Measurements from ENCODE around the gene CUL3. TPM values are rescaled to one million over a fixed set of nuclear protein-coding genes. Genes with fewer than 3 reads are reported as not detected.
"Not testable (repeated sequence)": the region's sequence is repeated elsewhere in the genome, so short reads cannot be mapped to it uniquely, and the experiment has no call there.

The CUL3 gene
- total RNA-seq, result 84.4 and 139 TPM in 2 replicates

DNA sequence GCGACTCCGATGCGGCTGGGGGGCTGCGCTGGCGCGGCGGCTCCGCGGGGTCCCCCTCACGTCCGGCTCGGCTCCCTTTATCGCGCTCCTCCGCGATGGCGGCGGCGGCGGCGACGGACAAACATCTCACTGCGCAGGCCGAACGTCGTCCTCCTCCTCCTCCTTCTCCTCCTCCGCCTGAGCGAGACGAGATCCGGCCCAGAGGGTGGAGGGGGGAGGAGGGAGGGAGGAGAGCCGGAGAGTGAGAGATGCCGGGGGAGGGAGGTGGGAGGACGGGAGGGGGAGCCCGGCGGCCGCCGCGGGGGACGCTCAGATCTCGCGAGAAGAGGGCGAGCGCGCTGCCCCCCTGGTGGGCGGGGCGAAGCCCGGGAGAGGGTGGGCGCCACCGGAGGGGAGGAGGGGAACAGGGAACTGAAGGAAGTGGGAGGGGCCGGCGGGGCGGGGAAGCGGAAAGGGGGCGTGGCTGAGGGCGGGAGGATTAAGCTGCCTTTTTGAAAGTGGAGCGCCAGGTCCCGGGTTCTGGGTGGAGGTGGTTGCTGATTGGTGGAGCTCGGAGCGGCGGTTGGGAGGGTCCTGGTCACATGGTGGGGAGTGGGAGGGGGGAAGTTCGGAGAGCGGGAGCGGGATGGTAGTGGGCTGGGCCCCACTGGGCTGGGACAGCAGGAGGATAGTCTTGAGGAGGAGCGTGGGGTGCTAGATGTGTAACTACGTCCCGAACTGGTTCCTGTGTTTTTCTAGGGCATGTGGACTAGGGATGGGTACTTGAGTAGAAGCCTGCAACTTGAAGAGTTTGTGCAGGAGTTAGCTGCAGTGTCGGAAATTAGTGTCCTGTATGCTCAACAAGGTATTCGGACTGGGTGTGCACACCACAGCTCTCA is at the start of gene CUL3:
Gene CUL3 (minus strand): TSS at position 153 of the 878 bp plus-strand sequence. CDS start 354 bp downstream, outside the sequence.
- DNase-seq (ENCODE audit: low read depth), result peak; percentile 89

DNA sequence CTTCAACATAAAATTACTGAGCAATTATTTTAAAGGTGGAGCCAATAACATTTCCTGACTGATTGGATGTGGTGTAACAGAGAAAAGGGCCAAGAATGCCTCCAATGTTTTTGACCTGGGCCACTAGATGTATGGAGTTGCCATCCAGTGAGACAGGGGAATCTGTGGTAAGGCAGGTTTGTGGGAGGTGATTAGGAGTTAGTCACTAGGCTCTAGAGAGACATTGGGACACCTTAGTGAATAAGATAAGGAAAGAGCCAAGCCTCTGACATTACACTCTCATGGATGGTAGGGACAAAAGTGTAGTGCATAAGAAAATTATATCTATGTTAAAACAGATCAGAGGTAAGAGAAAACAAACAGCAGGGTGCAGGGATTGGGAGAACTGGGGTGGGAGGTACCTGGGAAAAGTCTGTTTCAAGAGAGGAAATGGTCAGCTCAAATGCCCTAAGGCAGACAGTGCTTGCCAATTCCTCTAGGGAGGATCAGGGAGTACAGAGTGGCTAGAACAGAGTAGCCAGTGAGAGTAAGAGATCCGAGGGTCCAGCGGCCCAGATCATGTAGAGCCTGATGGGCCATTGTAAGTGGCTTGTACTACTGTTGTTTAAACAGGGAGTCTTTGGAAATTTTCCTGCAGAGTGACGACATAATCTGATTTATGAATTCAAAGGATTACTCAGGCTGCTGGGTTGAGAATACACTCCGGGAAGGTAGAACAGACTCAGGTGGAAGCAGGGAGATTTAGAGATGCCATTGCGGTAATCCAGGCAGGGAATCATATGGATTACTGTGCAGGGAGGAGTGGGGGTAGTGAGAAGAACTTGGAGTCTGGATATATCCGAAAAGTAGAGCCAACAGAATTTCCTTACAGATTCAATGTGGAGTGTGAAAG is 45.7 kb upstream of the CUL3 start:
- DNase-seq (ENCODE audit: low read depth), result no peak

DNA sequence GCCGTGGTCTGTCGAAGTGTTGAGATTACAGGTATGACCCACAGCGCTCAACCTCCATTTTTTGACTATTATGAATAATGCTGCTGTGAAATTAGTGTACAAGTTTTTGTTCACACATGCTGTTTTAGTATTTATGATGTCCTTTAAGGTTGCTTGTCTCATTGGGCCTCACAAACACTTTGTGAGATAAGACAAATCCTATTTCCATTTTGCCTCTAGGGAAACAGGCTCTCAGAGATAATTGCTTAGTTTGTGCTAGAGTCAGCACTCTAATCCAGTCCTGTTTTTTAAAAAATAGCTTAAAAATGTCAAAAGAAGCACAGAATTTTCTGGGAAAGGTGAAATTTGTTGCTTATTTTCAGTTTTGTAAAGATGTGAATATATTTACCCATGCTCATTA is 43.3 kb upstream of the CUL3 start:
- no peak for DNase-seq (ENCODE audit: low read depth)

DNA sequence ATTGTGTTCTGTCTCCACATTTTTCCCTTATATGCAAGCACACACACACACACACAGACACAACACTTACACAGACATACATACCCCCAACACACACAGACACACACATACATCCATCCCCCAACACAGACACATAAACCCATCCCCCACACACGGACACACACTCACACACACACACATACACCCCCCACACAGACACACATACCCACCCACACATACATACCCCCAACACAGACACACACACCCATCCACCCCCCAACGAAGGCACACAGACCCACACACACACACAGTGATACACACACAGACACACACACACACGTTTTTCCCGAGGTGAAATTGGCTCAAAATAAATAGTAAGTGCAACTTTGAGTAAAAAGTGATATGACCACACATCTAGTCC is 41.6 kb upstream of the CUL3 start:
- DNase-seq (ENCODE audit: low read depth), result no peak

DNA sequence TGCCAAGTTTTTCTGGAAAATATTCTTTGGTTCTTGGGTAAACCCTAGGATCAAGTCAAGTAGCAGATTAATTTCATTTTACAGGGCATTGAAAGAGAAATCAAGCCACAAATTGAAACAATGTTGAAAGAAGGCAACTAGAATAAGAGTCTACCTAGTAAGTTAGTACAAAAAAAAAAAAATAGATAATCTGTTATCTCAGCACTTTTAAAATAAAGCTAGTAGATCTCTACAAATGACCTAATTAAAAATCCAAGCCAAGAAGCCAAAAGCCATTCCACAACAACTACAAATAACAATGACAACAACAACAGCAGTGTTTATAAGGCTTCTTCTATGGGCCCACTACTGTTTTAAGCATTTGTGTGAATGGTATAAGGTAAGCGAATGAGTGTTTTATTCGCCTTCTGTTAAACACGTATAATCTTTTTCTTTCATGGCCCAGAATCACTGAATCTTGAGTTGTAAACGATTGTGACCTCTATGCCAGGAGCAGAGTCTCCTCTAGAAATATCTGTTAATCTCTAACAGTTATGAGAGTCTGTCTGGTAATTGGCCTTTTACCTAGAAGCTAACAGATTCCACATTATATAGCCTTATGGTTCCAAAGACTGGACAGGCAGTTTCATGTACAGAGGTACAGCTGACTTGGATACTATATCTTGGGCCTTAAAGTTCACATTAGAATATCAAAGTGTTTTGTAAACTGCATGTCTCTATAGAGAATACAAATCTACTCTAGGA is 28.6 kb upstream of the CUL3 start:
- DNase-seq (ENCODE audit: low read depth), result no peak

DNA sequence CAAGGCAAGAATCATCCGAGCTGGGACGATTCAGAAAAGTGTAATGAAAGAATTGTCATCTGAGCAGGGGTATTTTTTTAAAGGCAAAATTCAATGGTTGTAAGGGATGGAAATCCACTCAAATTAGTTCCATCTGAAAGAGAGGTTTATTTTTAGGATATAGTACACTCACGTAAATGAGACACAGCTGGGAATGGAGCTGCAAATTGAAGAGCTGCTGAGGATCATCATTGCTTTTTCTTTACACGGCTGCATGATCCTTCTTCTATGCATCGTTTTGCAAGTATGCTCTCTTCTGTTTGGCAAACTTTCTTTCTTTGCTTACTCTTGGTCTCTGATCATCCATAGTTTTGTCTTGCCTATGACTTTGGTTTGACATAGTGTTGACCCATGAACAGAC is 27.4 kb upstream of the CUL3 start:
- no peak for DNase-seq (ENCODE audit: low read depth)

DNA sequence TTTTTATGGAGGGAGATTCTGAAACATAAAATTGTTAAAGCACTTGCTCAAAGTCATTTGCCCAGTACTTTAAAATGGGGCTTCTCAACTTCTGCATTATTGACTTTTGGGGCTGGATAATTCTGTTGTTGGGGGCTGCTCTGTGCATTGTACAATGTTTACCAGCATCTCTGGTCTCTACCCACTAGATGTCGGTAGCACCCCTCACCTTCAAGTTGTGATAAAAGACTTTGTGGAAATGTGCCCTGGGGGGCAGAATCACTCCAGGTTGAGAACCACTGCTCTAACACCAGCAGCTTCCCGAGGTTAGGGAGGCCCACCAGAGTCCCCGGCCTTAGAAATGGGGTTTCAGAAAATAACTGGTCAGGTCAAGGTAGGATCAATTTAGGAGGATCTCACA is 26.8 kb upstream of the CUL3 start:
- no peak for DNase-seq (ENCODE audit: low read depth)

DNA sequence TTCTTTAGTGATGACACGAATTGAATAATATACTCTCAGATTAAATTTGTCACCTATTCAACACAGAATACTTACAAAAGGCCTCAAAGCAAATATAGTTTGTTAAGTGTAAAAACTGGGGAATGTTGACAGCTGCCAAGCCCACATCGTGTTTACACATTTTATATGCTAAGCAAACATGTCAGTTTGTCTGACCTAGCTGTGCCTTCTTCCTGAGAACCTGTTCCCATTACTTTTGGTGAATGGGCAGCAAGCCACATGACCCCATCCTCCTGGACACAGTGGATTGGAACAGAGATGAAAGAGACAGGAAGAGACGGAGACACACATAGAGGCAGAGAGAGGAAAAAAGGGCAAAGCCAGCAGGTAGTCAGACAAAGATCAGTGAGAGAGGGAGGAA is 22.9 kb upstream of the CUL3 start:
- no peak for DNase-seq (ENCODE audit: low read depth)

DNA sequence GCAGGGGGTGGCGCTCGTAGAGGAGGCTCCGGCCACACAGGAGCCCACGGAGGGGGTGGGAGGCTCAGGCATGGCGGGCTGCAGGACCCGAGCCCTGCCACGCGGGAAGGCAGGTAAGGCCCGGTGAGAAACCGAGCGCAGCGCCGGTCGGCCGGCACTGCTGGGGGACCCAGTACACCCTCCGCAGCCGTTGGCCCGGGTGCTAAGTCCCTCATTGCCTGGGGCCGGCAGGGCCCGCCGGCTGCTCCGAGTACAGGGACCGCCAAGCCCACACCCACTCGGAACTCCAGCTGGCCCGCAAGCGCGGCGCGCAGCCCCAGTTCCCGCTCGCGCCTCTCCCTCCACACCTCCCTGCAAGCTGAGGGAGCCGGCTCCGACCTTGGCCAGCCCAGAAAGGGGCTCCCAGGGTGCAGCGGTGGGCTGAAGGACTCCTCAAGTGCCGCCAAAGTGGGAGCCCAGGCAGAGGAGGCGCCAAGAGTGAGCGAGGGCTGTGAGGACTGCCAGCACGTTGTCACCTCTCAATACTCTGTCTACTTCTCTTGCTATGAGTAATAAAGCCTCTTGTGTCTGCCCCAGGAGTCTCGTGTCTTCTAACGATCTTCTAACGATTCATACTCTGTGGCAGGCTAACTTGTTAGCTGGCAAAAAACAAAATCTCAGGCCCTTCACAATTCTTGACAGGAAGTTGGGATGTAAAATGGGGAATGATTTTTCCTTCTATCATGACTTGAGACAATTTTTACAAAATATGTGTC is 18.8 kb upstream of the CUL3 start:
- DNase-seq (ENCODE audit: low read depth), result not testable (repeated sequence)

DNA sequence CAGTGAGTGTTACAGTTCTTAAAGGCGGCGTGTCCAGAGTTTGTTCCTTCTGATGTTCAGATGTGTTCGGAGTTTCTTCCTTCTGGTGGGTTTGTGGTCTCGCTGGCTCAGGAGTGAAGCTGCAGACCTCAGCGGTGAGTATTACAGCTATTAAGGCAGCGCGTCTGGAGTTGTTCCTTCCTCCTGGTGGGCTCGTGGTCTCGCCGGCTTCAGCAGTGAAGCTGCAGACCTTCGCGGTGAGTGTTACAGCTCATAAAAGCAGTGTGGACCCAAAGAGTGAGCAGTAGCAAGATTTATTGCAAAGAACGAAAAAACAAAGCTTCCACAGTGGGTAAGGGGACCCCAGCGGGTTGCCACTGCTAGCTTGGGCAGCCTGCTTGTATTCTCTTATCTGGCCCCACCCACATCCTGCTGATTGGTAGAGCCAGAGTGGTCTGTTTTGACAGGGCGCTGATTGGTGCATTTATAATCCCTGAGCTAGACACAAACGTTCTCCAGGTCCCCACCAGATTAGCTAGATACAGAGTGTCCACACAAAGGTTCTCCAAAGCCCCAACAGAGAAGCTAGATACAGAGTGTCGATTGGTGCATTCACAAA is 17.7 kb upstream of the CUL3 start:
- not testable (repeated sequence) for DNase-seq (ENCODE audit: low read depth)

DNA sequence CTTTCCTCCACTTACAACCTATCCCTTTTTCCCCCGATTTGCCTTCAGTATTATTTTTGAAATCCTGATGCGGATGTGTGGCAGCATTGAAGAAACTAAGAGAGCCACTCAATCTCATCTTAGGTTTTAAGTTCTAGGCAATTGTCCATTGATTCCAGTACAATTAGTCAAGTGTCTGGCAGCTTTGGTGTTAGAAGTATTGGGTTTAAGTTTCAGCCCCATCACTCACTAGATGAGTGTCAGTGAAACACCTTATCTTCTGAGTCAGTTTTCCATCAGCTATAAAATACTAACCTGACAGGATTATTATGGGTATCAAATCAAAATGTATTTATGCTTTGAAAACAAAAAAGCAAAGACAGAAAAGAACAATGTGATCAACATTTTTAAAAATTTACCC is 16.8 kb upstream of the CUL3 start:
- DNase-seq (ENCODE audit: low read depth), result no peak

DNA sequence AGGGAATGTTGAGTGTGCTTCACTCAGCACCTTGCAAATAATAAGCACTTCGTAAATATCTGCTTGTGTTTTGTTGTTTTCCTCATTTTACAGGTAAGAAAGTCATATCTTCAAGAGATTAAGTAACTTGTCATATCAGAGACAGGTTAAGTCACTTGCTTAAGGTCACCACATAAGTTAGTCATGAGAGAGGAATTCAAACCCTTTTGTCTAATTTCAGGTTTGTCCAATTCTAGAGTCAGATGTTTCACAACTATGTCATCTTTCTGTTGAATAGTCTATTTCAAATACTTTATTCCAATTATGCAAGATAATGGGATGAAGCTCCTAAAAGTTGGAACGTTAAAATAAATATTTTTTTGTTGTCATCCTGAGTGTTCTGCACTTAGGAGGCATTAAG is 13.5 kb upstream of the CUL3 start:
- no peak for DNase-seq (ENCODE audit: low read depth)

DNA sequence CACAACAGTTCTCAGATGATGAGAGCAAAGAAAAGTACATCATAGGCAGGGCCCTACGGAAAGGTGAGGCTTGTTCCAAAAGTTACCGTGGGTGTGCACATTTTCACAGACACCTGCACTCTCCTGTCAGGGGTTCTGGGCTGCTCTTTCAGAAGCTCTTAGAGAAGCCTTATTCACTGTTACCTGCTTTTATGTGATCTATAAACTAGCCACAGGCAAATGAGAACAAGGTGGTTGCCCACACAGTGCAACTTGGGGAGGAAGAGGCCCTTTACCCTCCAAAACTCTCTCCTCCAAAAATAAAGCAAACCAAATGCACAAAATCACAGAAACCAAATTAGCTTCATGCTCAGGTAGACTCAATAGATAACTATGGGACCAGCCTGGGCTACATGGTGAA is 11.1 kb upstream of the CUL3 start:
- DNase-seq (ENCODE audit: low read depth), result no peak

DNA sequence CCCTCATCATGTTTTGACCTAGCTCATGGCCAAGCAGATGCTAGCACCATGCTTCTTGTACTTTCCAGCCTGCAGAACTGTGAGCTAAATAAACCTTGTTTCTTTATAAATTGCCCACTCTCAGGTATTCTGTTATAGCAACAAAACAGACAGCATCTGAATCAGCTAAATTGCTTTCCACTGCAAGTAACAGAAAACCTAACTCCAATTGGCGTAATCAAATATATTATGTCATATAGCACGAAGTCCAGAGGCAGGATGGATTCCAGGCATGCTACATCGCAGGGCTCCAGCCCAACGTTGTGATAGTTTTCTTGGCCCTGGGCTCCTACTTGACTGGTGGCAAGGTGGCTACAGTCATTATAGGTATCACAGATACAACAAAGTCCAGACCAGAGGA is 10.4 kb upstream of the CUL3 start:
- no peak for DNase-seq (ENCODE audit: low read depth)

DNA sequence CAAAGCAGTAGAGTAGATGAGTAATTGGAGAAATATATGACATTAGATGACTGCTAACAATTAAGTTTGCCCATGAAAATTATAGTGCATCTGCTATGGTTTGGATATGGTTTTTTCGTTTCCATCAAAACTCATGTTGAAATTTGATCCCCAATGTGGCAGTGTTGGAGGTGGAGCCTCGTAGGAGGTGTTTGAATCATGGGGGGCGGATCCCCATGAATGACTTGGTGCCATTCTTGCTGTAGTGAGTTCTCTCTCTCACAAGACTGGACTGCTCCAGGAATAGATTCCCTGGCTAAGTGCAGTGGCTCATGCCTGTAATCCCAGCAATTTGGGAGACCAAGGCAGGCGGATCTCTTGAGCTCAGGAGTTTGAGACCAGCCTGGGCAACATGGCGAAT is 9.7 kb upstream of the CUL3 start:
- no peak for DNase-seq (ENCODE audit: low read depth)

DNA sequence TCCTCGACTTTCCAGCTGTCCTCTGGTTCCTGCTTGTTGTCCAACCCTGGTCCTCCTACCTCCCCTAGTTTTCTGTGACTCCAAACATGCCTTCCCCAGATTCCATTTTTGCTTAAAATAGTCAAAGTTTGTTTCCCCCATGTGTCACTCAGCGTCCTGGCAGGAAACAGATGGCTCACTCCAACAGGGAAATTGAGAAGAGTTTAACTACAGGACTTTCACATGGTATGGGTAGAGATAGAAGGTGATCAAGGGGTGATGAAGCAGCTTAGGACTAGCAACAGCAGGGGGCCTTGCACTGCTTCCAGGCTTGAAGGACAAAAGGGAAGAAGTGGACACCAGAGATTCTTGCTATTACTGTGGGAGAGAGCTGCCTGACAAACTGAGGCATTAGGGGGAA is 6.1 kb upstream of the CUL3 start:
- DNase-seq (ENCODE audit: low read depth), result no peak

DNA sequence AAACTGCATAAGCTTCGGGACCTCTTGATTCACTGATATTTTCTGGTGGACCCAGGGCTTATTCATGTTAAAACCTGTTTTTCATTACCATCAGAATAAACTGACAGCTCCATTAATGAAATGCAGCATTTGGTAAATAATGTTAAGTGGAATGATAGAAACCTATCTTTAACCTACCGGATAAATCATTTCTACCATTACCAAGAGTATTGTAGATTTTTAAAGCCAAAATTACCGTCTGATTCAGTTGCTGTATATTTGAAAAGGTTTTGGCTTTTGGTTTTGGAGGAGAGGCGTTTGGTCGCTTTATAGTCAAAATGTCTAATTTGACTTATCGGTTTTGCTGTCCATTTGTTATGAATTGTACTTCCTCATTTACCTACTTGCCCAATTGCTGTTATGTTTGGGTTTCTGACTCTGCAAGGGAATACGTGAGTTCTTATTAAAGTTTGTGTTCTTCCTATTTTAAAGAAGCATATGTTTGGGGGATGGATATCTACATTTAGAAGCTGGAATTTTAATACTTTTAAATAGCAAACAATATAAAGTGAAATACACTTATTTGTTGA is 1.0 kb upstream of the CUL3 start:
- DNase-seq (ENCODE audit: low read depth), result no peak

DNA sequence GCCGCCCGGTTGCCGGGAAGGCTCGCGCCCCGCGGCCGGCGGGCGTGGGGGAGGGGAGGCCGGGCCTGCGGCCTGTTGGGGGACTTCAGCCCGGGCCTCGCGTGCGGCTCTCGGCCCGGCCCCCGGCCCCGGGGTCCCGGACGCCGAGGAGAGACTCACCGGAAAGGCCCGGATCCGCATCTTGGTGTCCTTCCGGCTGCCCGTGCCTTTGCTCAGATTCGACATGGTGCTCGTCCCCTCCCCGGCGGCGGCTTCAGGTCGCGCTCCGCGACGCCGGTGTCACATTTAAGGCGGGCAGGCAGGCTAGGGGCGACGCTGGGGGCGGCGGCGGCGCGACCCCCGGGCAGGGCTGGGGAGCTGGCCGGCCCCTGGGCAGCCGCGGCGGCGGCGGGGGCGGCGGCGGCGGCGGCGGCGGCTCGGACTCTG is 365 bp downstream of the CUL3 start:
- no peak for DNase-seq (ENCODE audit: low read depth)

DNA sequence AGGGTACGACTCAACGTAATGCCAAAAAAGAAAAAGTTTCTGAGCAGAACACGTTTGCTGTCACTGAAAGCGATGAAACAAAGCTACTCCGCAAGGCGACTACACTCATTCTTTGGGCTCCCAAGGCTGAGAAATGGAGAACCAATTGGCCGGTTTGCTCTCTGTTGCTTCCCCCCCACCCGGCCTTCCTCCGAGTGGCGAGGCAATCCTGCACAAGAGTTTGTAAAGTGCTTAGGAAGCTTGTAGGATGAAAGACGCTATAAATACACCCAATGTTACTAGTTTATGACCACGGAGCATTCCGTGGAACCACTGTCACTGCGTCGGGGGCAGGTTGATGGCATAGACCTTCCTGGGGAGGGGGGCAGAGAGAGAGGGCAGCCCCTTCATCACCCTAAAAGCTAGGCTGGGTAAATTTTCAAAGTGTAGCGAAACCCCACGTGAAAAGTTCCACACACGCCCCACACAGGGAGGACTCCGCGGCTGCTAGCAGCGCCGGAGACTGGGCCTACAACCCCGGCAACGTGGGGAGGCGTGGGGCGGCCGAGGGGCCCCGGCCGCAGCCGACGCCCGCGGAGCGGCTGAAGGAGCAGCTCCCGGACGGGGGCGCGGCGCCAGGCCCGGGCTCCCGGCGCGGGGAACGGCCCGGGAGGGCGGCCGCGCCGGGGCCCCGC is 915 bp downstream of the CUL3 start:
- no peak for DNase-seq (ENCODE audit: low read depth)

DNA sequence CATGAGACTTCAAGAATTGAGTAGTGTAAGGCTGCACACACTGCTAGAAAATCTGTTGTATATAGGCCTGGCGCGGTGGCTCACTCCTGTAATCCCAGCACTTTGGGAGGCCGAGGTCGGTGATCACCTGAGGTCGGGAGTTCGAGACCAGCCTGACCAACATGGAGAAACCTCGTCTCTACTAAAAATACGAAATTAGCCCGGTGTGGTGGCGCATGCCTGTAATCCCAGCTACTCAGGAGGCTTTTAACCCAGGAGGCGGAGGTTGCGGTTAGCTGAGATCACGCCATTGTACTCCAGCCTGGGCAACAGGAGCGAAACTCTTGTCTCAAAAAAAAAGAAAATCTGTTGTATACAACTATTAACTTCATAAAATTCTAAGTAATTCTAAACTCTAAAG is 2.1 kb downstream of the CUL3 start:
- not testable (repeated sequence) for DNase-seq (ENCODE audit: low read depth)

Measured in renal cortical epithelial cell (primary cell).